Hindlimb muscle (tissue), 1 donor: ENCODE measurements around the gene NUDCD3. TPM values are rescaled to one million over a fixed set of nuclear protein-coding genes. Genes with fewer than 3 reads are reported as not detected.

Source experiments
- DNase-seq: peaks from one replicate; pipeline ENCODE4 v3.0.0-alpha.2; 2013
- polyA plus RNA-seq: library from polyadenylated mRNA; unstranded; fragments of 120-200 nt; gene quantifications from one replicate; pipeline ENCODE4 v1.2.1, GENCODE V29; 2013; ENCODE audit not compliant: insufficient read length

NUDCD3 gene
- polyA plus RNA-seq, 1 donor, result 84.1 TPM

DNA sequence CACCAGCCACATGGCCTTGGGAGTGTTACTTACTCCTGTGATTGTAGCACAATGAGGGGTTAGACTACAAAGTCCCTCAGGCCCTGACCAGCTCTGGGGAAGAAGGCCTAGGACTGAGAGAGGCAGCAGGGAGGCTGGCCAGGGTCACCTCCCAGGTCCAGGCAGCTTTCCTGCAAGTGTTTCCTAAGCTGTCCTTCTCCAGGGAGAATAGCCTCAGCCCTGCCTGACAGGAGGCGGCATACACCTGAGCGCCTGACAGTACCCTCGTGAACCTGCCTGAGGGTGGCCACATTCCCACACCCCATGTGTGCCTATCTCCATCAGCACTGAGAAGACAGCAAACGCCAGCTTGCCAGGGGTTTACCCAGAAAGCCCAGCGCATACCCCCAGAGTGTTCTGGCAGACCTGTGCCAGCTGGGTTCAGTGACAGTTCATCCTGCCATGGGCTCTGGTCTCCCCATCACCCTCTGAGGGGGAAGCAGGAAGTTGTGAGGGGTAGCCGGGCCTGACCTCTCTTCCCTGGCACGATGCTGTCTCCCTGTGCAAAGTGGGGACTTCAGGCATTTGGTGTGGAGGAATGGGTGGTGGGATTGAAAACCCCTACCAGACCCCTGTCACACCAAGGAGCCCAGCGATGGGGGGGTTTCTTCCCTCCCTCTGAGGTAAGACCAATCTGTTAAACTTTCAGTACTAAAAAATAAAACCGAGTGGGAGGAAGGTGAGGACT, 108.8 kb downstream of the NUDCD3 start:
- DNase-seq, result no peak

DNA sequence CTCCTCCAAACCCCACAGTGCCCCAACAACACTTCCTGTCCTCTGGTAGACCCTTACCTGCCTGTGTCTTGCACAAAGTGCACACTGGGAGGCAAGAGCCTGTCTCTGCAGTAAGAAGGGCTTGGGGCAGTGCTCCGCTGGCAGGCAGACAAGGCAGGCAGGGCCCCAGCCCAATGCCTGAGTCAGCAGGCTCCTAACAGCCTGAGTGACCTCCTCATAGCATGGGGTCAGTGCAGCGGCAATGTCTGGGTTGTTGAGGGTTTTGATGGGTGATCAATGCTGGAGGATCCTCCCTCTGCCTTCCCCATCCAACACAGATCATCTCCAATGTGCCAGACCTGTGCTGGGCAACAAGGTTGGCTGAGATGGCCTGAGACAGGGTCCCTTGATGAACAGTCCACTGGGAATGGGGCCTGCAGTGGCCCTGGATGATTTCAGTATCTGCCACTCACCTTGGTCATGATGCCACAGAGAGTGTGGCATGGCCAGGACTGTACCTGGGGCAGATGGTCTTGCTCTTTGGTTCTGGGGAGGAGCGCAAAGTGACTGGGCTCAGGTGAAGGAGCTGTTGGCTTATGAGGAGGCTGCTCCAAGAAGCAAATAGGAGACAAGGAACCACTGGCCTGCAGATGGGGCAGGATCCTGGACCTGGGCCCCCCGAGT, 109.5 kb downstream of the NUDCD3 start:
- DNase-seq, result no peak

DNA sequence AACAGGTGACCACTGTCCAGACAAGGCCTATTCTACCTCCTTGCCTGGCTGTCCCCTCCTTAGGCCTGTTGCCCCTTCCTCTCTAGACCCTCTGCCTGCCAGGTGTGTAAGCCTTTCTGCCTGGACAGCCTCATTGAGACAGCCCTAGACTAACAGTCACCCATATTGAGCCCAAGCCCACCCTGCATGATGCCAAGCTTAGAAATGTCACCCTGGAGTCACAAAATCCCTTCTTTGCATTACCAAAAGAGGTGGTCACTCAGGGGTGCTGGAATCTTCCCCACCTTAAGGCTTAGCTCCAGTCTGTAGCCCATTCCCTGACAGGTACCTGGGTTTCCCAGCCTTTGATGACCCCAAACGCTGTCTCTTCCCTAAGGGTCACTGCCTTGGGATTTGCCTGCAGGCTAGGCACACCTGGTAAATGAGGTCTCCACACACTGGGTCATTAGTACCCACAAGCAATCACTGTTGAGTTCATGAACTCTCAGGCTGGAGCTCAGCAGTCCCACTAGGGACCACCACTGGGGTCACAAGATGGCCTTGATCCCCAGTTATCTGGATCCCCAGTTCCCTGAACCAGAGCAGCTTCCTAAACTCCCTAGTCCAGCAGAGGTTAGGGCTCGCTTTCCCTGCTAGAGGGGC, 110.1 kb downstream of the NUDCD3 start:
- no peak for DNase-seq

- no peak for DNase-seq
Observed at GRCh38 chr7:44379366-44380188, 110.9 kb downstream of the NUDCD3 start.

- DNase-seq, result no peak
Observed at GRCh38 chr7:44378744-44379143, 111.7 kb downstream of the NUDCD3 start.

GRCh38 chr7:44377681-44378421, 112.6 kb downstream of the NUDCD3 start:
- no peak for DNase-seq

GRCh38 chr7:44377134-44377463, 113.4 kb downstream of the NUDCD3 start:
- no peak for DNase-seq

DNA sequence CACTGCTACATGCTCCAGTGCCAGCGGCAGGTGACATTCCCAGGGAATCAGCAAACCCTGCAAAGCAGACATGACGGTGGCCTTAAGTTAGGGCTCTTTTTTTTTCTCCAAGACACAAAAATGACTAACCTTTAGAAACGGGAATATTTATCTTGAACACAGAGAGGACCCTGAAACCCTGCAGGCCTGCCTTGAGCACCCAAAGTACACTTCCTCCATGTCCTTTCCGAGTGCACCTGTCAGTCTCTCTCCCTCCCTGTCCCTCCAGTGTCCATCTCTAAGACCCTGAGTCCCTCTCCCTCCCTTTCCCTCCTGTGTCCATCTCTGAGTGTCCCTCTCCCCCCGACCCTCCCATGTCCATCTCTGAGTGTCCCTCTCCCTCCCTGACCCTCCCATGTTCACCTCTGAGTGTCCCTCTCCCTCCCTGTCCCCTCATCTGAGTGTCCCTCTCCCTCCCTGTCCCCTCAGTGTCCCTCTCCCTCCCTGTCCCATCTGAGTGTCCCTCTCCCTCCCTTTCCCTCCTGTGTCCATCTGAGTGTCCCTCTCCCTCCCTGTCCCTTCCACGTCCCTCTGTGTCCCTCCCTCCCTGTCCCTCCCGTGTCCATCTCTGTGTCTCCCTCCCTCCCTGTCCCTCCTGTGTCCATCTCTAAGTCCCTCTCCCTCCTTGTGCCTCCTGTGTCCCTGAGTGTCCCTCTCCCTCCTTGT, 113.9 kb downstream of the NUDCD3 start:
- DNase-seq, result no peak

DNA sequence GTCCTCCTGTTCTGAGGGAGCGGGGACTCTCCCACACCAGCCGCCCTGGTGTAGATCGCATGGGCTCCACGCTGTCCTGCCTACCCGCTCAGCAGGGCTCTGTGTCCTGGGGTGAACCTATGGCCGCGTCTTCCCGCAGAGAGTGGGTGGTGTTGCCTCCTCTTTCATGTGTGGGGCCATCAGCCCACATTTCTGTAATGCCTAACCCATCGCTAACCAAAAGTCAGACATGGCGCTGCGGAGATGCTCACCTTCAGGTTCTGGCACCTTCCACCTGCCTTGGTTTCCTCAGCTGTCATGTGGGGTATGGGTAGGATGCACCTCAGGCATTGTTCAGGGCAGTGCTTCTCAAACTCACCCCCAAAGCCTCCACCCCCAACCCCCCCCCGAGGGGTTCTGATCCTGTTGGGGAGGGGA, 114.5 kb downstream of the NUDCD3 start:
- DNase-seq, result no peak

GRCh38 chr7:44375236-44375699, 115.2 kb downstream of the NUDCD3 start:
- DNase-seq, result no peak

GRCh38 chr7:44374007-44374763, 116.3 kb downstream of the NUDCD3 start:
- no peak for DNase-seq

- DNase-seq, result no peak
Observed at GRCh38 chr7:44373418-44373740, 117.1 kb downstream of the NUDCD3 start.

GRCh38 chr7:44372560-44373417, 117.7 kb downstream of the NUDCD3 start:
- DNase-seq, result no peak

- DNase-seq, result no peak
Observed at GRCh38 chr7:44368885-44369284, 121.6 kb downstream of the NUDCD3 start.

- DNase-seq, result no peak
Observed at GRCh38 chr7:44368455-44368854, 122.0 kb downstream of the NUDCD3 start.

DNA sequence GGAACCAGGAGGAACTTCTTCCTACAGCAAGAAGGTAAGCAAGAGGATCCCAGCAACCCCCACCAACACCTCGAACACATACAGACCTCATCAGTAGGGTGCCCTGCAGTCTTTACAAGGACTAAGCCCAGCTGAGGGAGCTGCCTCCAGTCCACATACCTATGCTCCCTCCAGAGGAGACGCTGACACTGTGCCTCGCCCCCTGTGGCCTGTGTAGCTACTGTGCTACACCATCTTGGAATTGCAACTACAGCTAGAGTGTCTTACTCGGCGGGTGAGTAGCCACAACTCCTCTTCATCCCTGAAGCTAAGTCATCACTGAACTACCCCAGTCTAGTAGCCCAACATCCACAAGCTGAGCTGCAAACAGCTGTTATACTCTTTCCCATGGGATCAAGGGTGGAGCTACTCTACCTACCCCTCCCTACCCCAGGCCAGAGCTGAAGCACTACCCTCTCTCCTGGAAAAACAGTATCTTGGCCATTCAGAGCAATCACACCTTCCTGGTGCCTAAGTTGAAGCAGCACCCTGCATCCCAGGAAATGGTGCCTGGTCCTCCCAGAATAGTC, 122.9 kb downstream of the NUDCD3 start:
- DNase-seq, result no peak

GRCh38 chr7:44366986-44367385, 123.5 kb downstream of the NUDCD3 start:
- no peak for DNase-seq

- DNase-seq, result no peak
Observed at GRCh38 chr7:44353668-44354067, 136.8 kb downstream of the NUDCD3 start.
